Lung (tissue), 12 donors: ENCODE results near the gene PPM1J. TPM values are rescaled to one million over a fixed set of nuclear protein-coding genes. Genes with fewer than 3 reads are reported as not detected.

Experiments used
- ATAC-seq: fragments of 200-7000 bp; cut with Tn5 transposase; one replicate; pipeline ENCODE4 v1.9.1; 2020; ENCODE audit warnings: moderate number of reproducible peaks; ENCODE audit not compliant: insufficient read depth, low FRiP score
- DNase-seq, 3 donors: peaks; one replicate each; pipeline ENCODE4 v3.0.0-alpha.2; 2013 to 2017
- H3K27ac ChIP-seq, 2 donors: one replicate each; pipeline ENCODE4 v1.5.1; 2013; ENCODE audit warnings: mild to moderate bottlenecking in 2 of 2, moderate library complexity in 2 of 2, control low read depth in 1 of 2, inconsistent platforms in 1 of 2, low read depth in 1 of 2, low read length in 1 of 2
- H3K27me3 ChIP-seq, 3 donors: one replicate each; pipeline ENCODE4 v1.5.1; 2013; ENCODE audit warnings: low read length in 2 of 3; ENCODE audit not compliant: control insufficient read depth in 3 of 3, insufficient read depth in 3 of 3
- H3K36me3 ChIP-seq, 4 donors: one replicate each; pipeline ENCODE4 v1.5.1; 2013; ENCODE audit warnings: low read length in 4 of 4, mild to moderate bottlenecking in 1 of 4, moderate library complexity in 1 of 4; ENCODE audit not compliant: control insufficient read depth in 4 of 4, insufficient read depth in 4 of 4
- H3K4me1 ChIP-seq, 5 donors: one replicate each; pipeline ENCODE4 v1.5.1; 2013; ENCODE audit warnings: low read length in 5 of 5, mild to moderate bottlenecking in 2 of 5, moderate library complexity in 1 of 5; ENCODE audit not compliant: control insufficient read depth in 5 of 5, insufficient read depth in 5 of 5
- H3K4me3 ChIP-seq: one replicate; pipeline ENCODE4 v1.5.1; 2013; ENCODE audit warnings: mild to moderate bottlenecking, control low read depth, moderate library complexity
- H3K9ac ChIP-seq, 2 donors: one replicate each; pipeline ENCODE4 v1.5.1; 2013; ENCODE audit warnings: low read length in 2 of 2, control low read depth in 1 of 2; ENCODE audit not compliant: insufficient read depth in 1 of 2
- H3K9me3 ChIP-seq, 4 donors: one replicate each; pipeline ENCODE4 v1.5.1; 2013; ENCODE audit warnings: low read length in 3 of 4, mild to moderate bottlenecking in 1 of 4, moderate library complexity in 1 of 4; ENCODE audit not compliant: control insufficient read depth in 4 of 4, insufficient read depth in 3 of 4
- WGBS, 2 donors: extraction: QIAGEN DNeasy Blood & Tissue Kit; methylation state at CpG; one replicate each; pipeline ENCODE4 v1.1.7; 2013; 5-methylcytosine and 5-hydroxymethylcytosine counted together
- polyA plus RNA-seq, 2 donors: library from polyadenylated mRNA; stranded (reverse); fragments of 200-250 nt; gene quantifications; one replicate each; pipeline ENCODE4 v1.2.1, GENCODE V29; 2013
- total RNA-seq, 2 donors: library from RNA; depleted of rRNA in 1 of 2; stranded (reverse); fragments of >200 nt in 1 of 2; gene quantifications; one replicate each; pipeline ENCODE4 v1.2.1, GENCODE V29; 2014 to 2021
- TF ChIP-seq, protein P1 (sequence below): IDR thresholded peaks from 2 replicates; pipeline ENCODE4 v1.5.1; 2012; ENCODE audit warnings: mild to moderate bottlenecking; ENCODE audit errors: control extremely low read depth, extremely low read depth
- donor health status: control.
- donor health status: control.
- donor health status: Bipolar disorder and iron deficiency.
- donor health status: healthy.
- donor health status: DM: yes; HTN: yes; CAD: no.

Gene PPM1J
- total and polyA plus RNA-seq, 4 donors = 0.45 to 0.92 (median 0.64) TPM; not detected in 1

GRCh38 chr1:112702067-112702395, 13.1 kb downstream of the PPM1J start:
- H3K4me3 ChIP-seq = no peak overlapping the region
- no peak overlapping the region for H3K9ac ChIP-seq
- H3K36me3 ChIP-seq = peaks cover 0 to 24% (median 16%) of the 10 kb centered on the region in 4 donors
- H3K4me1 ChIP-seq = peaks cover 12 to 40% (median 29%) of the 10 kb centered on the region in 5 donors
- ATAC-seq (no peak), DNase-seq (no peak)
- 71 to 86% methylated on average over 3 of the region's 3 CpGs for WGBS, 2 donors
- peak overlapping the region; percentile 61 to 88 for H3K27ac ChIP-seq
- TF ChIP-seq, protein P1, sequence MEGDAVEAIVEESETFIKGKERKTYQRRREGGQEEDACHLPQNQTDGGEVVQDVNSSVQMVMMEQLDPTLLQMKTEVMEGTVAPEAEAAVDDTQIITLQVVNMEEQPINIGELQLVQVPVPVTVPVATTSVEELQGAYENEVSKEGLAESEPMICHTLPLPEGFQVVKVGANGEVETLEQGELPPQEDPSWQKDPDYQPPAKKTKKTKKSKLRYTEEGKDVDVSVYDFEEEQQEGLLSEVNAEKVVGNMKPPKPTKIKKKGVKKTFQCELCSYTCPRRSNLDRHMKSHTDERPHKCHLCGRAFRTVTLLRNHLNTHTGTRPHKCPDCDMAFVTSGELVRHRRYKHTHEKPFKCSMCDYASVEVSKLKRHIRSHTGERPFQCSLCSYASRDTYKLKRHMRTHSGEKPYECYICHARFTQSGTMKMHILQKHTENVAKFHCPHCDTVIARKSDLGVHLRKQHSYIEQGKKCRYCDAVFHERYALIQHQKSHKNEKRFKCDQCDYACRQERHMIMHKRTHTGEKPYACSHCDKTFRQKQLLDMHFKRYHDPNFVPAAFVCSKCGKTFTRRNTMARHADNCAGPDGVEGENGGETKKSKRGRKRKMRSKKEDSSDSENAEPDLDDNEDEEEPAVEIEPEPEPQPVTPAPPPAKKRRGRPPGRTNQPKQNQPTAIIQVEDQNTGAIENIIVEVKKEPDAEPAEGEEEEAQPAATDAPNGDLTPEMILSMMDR = no peak
- H3K9me3 ChIP-seq = no peaks in the 10 kb centered on the region
- H3K27me3 ChIP-seq = no peaks in the 10 kb centered on the region

DNA sequence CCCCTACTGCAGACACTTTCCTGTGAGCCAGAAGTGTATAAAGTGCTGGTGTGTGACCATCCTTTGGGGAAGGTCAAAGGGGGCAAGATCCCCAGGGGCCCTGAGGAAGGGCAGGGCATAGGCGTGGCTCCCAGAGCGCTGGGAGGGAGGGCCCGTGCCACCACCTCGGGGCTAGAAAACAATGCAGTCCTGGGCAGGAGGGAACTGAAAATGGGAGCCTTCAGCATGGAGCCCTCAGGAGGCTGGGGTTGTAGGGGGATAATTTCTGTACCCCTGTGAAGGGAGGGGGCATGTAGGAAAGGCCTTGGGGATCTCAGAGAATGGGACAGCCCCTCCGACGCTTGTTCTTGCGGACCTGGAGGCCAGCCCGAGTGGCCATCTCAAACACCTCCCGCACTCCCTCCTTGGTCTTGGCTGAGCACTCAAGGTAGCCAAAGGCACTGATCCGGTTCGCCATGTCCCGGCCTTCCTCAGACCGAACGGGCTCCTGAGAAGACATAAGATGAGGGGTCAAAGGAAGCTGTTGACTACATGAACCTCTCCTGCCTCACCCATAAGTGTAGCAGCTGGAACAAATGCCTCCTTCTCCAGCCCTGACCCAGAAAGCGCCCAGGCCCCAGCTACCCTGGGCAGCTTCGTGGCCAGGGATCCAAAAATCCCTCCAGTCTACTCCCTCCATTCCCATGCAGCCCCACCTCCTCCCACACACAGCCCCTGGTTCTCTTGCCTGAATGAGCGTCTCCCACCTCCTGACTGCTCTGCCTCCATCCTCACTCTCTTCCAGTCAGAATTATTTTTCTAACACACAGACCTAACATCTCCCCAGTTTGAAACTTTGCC, 13.7 kb downstream of the PPM1J start:
- peaks cover 0 to 29% (median 21%) of the 10 kb centered on the region in 4 donors for H3K36me3 ChIP-seq
- H3K27ac ChIP-seq = peak overlapping the region; percentile 88 to 89
- H3K9ac ChIP-seq = peak overlapping the region in 1 of 2 donors; percentile 35
- H3K9me3 ChIP-seq = no peaks in the 10 kb centered on the region
- ATAC-seq = no peak
- DNase-seq = no peak
- 74 to 81% methylated on average over 17 of the region's 17 CpGs for WGBS, 2 donors
- no peak overlapping the region for H3K4me3 ChIP-seq
- H3K4me1 ChIP-seq = peaks cover 12 to 40% (median 29%) of the 10 kb centered on the region in 5 donors
- TF ChIP-seq, protein P1 = no peak
- no peaks in the 10 kb centered on the region for H3K27me3 ChIP-seq

- TF ChIP-seq, protein P1 = no peak
- Histone ChIP-seq H3K27ac (peak overlapping the region; percentile 88 to 89), H3K36me3 (peaks cover 0 to 34% (median 29%) of the 10 kb centered on the region in 4 donors), H3K9me3 (no peaks in the 10 kb centered on the region), H3K4me3 (no peak overlapping the region), H3K27me3 (no peaks in the 10 kb centered on the region), H3K4me1 (peaks cover 10 to 34% (median 29%) of the 10 kb centered on the region in 5 donors), H3K9ac (peak overlapping the region in 1 of 2 donors; percentile 51)
- whole genome bisulfite sequencing, 2 donors = 30 to 31% methylated on average over 7 of the region's 7 CpGs
- ATAC-seq = peak; percentile 53
- DNase-seq = peak; percentile 95 to 97 (median 95)
Measured at GRCh38 chr1:112700290-112701226, 14.6 kb downstream of the PPM1J start.
